ENCODE results near the gene RPN2. TPM values are rescaled to one million over a fixed set of nuclear protein-coding genes. Genes with fewer than 3 reads are reported as not detected.

Gene RPN2
- polyA plus RNA-seq, 3 donors: 169 to 215 (median 199) TPM

DNA sequence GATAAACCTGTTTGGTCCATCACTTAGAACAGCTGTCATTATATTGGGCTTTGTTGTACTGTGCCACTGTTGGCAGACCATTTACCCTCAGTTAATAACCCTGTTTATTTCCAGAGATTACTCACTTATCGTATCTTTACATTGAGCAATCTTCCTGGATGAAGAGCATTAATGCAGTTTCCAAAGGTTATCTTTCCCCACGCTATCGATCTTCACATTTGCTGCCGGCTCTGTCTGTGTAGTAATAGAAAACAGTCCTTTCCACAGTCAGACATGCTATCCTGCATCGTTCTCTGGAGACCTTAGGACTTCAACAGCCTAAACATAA, 55.1 kb downstream of the RPN2 start:
- Histone ChIP-seq H3K4me2 (replicated peaks; ENCODE audit: extremely low read depth, low read length, poor library complexity, severe bottlenecking) (no peak overlapping the region), H3K79me2 (ENCODE audit: insufficient read depth, low read length) (no peaks in the 10 kb centered on the region), H2AFZ (ENCODE audit: insufficient read depth, low read depth, low read length, poor library complexity, severe bottlenecking) (no peak overlapping the region), H3K36me3 (replicated peaks in 1 of 2; ENCODE audit: control insufficient read depth in 1 of 2, insufficient read depth in 2 of 2, low read length in 2 of 2) (peaks cover 99% of the 10 kb centered on the region in 2 donors), H3K27me3 (ENCODE audit: control insufficient read depth in 2 of 2, insufficient read depth in 2 of 2, low read length in 2 of 2) (no peaks in the 10 kb centered on the region), H3K4me3 (replicated peaks in 1 of 3; ENCODE audit: low read depth in 2 of 3, low read length in 3 of 3) (no peak overlapping the region), H3K4me1 (ENCODE audit: control insufficient read depth in 1 of 2, insufficient read depth in 2 of 2, low read length in 2 of 2) (no peaks in the 10 kb centered on the region), H3K9me3 (replicated peaks in 1 of 2; ENCODE audit: control insufficient read depth in 1 of 2, insufficient read depth in 1 of 2, low read length in 2 of 2) (no peaks in the 10 kb centered on the region), H3K27ac (ENCODE audit: low read depth in 1 of 2, low read length in 2 of 2) (no peak overlapping the region), H3K9ac (ENCODE audit: insufficient read depth, low read length, poor library complexity, severe bottlenecking) (no peak overlapping the region), H4K20me1 (ENCODE audit: insufficient read depth, low read length) (no peaks in the 10 kb centered on the region)
- intact Hi-C loops (cut with micrococcal nuclease): no loop called here
- DNase-seq: no peak
- 100% methylated on average over 1 of the region's 5 CpGs for WGBS (ENCODE audit: insufficient coverage)
- Mint-ChIP-seq H3K36me3 (peaks cover 95 to 99% of the 10 kb centered on the region in 2 donors), H3K27ac (peak overlapping the region in 1 of 7 donors; percentile 48), H3K9me3 (no peaks in the 10 kb centered on the region), H3K27me3 (ENCODE audit: low read depth in 3 of 3) (peaks cover 0 to 2% (median 0%) of the 10 kb centered on the region in 3 donors), H3K4me1 (no peaks in the 10 kb centered on the region), H3K4me3 (no peak overlapping the region)
- TF ChIP-seq, protein P1, sequence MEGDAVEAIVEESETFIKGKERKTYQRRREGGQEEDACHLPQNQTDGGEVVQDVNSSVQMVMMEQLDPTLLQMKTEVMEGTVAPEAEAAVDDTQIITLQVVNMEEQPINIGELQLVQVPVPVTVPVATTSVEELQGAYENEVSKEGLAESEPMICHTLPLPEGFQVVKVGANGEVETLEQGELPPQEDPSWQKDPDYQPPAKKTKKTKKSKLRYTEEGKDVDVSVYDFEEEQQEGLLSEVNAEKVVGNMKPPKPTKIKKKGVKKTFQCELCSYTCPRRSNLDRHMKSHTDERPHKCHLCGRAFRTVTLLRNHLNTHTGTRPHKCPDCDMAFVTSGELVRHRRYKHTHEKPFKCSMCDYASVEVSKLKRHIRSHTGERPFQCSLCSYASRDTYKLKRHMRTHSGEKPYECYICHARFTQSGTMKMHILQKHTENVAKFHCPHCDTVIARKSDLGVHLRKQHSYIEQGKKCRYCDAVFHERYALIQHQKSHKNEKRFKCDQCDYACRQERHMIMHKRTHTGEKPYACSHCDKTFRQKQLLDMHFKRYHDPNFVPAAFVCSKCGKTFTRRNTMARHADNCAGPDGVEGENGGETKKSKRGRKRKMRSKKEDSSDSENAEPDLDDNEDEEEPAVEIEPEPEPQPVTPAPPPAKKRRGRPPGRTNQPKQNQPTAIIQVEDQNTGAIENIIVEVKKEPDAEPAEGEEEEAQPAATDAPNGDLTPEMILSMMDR (IDR thresholded peaks at IDR 0.05): no peak

DNA sequence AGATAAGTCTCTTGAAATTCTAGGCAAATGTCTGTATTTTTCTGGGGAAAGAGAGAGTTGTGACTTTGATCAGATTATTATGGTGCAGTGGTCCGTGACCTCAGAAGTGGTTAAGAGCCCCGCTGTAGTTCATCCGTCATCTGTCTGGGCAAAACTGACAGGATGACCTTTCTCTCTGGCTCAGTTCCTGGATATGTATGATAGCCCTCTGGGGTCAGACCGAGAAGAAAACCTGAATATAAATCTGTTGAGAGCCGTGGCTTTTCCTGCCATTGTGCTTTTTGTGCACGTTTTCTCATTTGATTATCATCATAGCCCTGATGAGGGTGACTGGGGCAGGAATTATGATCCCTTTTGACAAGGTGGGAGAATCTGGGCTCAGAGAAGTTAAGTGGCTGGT, 55.9 kb downstream of the RPN2 start:
- H3K4me2 ChIP-seq (replicated peaks; ENCODE audit: extremely low read depth, low read length, poor library complexity, severe bottlenecking): no peak overlapping the region
- Mint-ChIP-seq H3K4me3 (no peak overlapping the region), H3K9me3 (no peaks in the 10 kb centered on the region), H3K27me3 (ENCODE audit: low read depth in 3 of 3) (peaks cover 0 to 2% (median 0%) of the 10 kb centered on the region in 3 donors), H3K4me1 (no peaks in the 10 kb centered on the region), H3K36me3 (peaks cover 95 to 99% of the 10 kb centered on the region in 2 donors), H3K27ac (no peak overlapping the region)
- intact Hi-C loops (cut with micrococcal nuclease): no loop called here
- TF ChIP-seq, protein P1 (IDR thresholded peaks at IDR 0.05): no peak
- H4K20me1 ChIP-seq (ENCODE audit: insufficient read depth, low read length): no peaks in the 10 kb centered on the region
- H3K36me3 ChIP-seq (replicated peaks in 1 of 2; ENCODE audit: control insufficient read depth in 1 of 2, insufficient read depth in 2 of 2, low read length in 2 of 2): peaks cover 99% of the 10 kb centered on the region in 2 donors
- no peak overlapping the region for H3K4me3 ChIP-seq (replicated peaks in 1 of 3; ENCODE audit: low read depth in 2 of 3, low read length in 3 of 3)
- H3K9me3 ChIP-seq (replicated peaks in 1 of 2; ENCODE audit: control insufficient read depth in 1 of 2, insufficient read depth in 1 of 2, low read length in 2 of 2): no peaks in the 10 kb centered on the region
- no peaks in the 10 kb centered on the region for H3K79me2 ChIP-seq (ENCODE audit: insufficient read depth, low read length)
- no peaks in the 10 kb centered on the region for H3K27me3 ChIP-seq (ENCODE audit: control insufficient read depth in 2 of 2, insufficient read depth in 2 of 2, low read length in 2 of 2)
- no peak overlapping the region for H2AFZ ChIP-seq (ENCODE audit: insufficient read depth, low read depth, low read length, poor library complexity, severe bottlenecking)
- no peak overlapping the region for H3K9ac ChIP-seq (ENCODE audit: insufficient read depth, low read length, poor library complexity, severe bottlenecking)
- 95% methylated on average over 6 of the region's 6 CpGs for WGBS (ENCODE audit: insufficient coverage)
- no peak for DNase-seq
- H3K27ac ChIP-seq (ENCODE audit: low read depth in 1 of 2, low read length in 2 of 2): no peak overlapping the region
- no peaks in the 10 kb centered on the region for H3K4me1 ChIP-seq (ENCODE audit: control insufficient read depth in 1 of 2, insufficient read depth in 2 of 2, low read length in 2 of 2)

Measured in CD14-positive monocyte (primary cell).